ENCODE measurements around the gene ZCWPW2. TPM values are rescaled to one million over a fixed set of nuclear protein-coding genes. Genes with fewer than 3 reads are reported as not detected.
A peak's percentile ranks its signal among the peaks of the same experiment; 100 is the strongest.

The ZCWPW2 gene
- polyA plus RNA-seq, 3 donors = 0.07 to 0.41 (median 0.35) TPM

GRCh38 chr3:28349469-28350000 lies 1.0 kb downstream of the ZCWPW2 start:
- H3K4me1 ChIP-seq (ENCODE audit: control insufficient read depth in 1 of 2, insufficient read depth in 2 of 2, low read length in 2 of 2) = peaks cover 29 to 46% of the 10 kb centered on the region in 2 donors
- DNase-seq = peak in 2 of 3 donors; percentile 33 to 50
- H3K27ac Mint-ChIP-seq = peak overlapping the region; percentile 98 to 100 (median 100)
- no peak for TF ChIP-seq CTCF (IDR thresholded peaks at IDR 0.05)
- no peaks in the 10 kb centered on the region for H3K27me3 ChIP-seq (ENCODE audit: control insufficient read depth in 2 of 2, insufficient read depth in 2 of 2, low read length in 2 of 2)
- H2AFZ ChIP-seq (ENCODE audit: insufficient read depth, low read depth, low read length, poor library complexity, severe bottlenecking) = peak overlapping the region; percentile 62
- peak overlapping the region; percentile 89 to 94 for H3K4me3 Mint-ChIP-seq
- H3K27ac ChIP-seq (ENCODE audit: low read depth in 1 of 2, low read length in 2 of 2) = peak overlapping the region; percentile 100
- peak overlapping the region; percentile 97 for H3K9ac ChIP-seq (ENCODE audit: insufficient read depth, low read length, poor library complexity, severe bottlenecking)
- H3K4me3 ChIP-seq (replicated peaks in 1 of 3; ENCODE audit: low read depth in 2 of 3, low read length in 3 of 3) = peak overlapping the region; percentile 86 to 99 (median 94)
- H4K20me1 ChIP-seq (ENCODE audit: insufficient read depth, low read length) = no peaks in the 10 kb centered on the region
- WGBS (ENCODE audit: insufficient coverage) = no CpG with 5 or more reads among the region's 13 CpGs
- H3K9me3 ChIP-seq (replicated peaks in 1 of 2; ENCODE audit: control insufficient read depth in 1 of 2, insufficient read depth in 1 of 2, low read length in 2 of 2) = peaks cover 5 to 29% of the 10 kb centered on the region in 2 donors
- intact Hi-C loops (cut with micrococcal nuclease) = loop anchor here in 1 of 2 donors (2.0 to 5.0 kb wide), 3 partner anchors 17 to 867 kb away; partner anchors contain the start of gene SLC4A7
- H3K27me3 Mint-ChIP-seq (ENCODE audit: low read depth in 3 of 3) = peaks cover 0 to 2% (median 1%) of the 10 kb centered on the region in 3 donors
- H3K36me3 ChIP-seq (replicated peaks in 1 of 2; ENCODE audit: control insufficient read depth in 1 of 2, insufficient read depth in 2 of 2, low read length in 2 of 2) = peaks cover 0 to 18% of the 10 kb centered on the region in 2 donors
- peak overlapping the region; percentile 80 for H3K4me2 ChIP-seq (replicated peaks; ENCODE audit: extremely low read depth, low read length, poor library complexity, severe bottlenecking)
- peaks cover 36% of the 10 kb centered on the region for H3K4me1 Mint-ChIP-seq
- peaks cover 7 to 39% (median 28%) of the 10 kb centered on the region in 7 donors for H3K9me3 Mint-ChIP-seq
- peaks cover 28 to 36% of the 10 kb centered on the region in 2 donors for H3K36me3 Mint-ChIP-seq
- peaks cover 62% of the 10 kb centered on the region for H3K79me2 ChIP-seq (ENCODE audit: insufficient read depth, low read length)

- DNase-seq = peak; percentile 62 to 78 (median 75)
- H3K36me3 ChIP-seq (replicated peaks in 1 of 2; ENCODE audit: control insufficient read depth in 1 of 2, insufficient read depth in 2 of 2, low read length in 2 of 2) = no peaks in the 10 kb centered on the region
- Mint-ChIP-seq H3K27me3 (ENCODE audit: low read depth in 3 of 3) (peaks cover 0 to 2% (median 0%) of the 10 kb centered on the region in 3 donors), H3K4me1 (peaks cover 14% of the 10 kb centered on the region), H3K4me3 (peak overlapping the region; percentile 4 to 71), H3K9me3 (peaks cover 2 to 16% (median 7%) of the 10 kb centered on the region in 7 donors), H3K27ac (peak overlapping the region; percentile 58 to 82 (median 69)), H3K36me3 (no peaks in the 10 kb centered on the region)
- peak overlapping the region in 1 of 3 experiments; percentile 19 for H3K4me3 ChIP-seq (replicated peaks in 1 of 3; ENCODE audit: low read depth in 2 of 3, low read length in 3 of 3)
- intact Hi-C loops (cut with micrococcal nuclease) = no loop called here
- no peak for TF ChIP-seq CTCF (IDR thresholded peaks at IDR 0.05)
- H3K27me3 ChIP-seq (ENCODE audit: control insufficient read depth in 2 of 2, insufficient read depth in 2 of 2, low read length in 2 of 2) = no peaks in the 10 kb centered on the region
- peaks cover 0 to 7% of the 10 kb centered on the region in 2 donors for H3K4me1 ChIP-seq (ENCODE audit: control insufficient read depth in 1 of 2, insufficient read depth in 2 of 2, low read length in 2 of 2)
- H3K9ac ChIP-seq (ENCODE audit: insufficient read depth, low read length, poor library complexity, severe bottlenecking) = no peak overlapping the region
- peak overlapping the region; percentile 30 for H3K4me2 ChIP-seq (replicated peaks; ENCODE audit: extremely low read depth, low read length, poor library complexity, severe bottlenecking)
- H3K79me2 ChIP-seq (ENCODE audit: insufficient read depth, low read length) = no peaks in the 10 kb centered on the region
- WGBS (ENCODE audit: insufficient coverage) = no CpG with 5 or more reads among the region's 4 CpGs
- no peak overlapping the region for H2AFZ ChIP-seq (ENCODE audit: insufficient read depth, low read depth, low read length, poor library complexity, severe bottlenecking)
- H3K9me3 ChIP-seq (replicated peaks in 1 of 2; ENCODE audit: control insufficient read depth in 1 of 2, insufficient read depth in 1 of 2, low read length in 2 of 2) = peaks cover 0 to 10% of the 10 kb centered on the region in 2 donors
- H3K27ac ChIP-seq (ENCODE audit: low read depth in 1 of 2, low read length in 2 of 2) = peak overlapping the region in 1 of 2 donors; percentile 55
- no peaks in the 10 kb centered on the region for H4K20me1 ChIP-seq (ENCODE audit: insufficient read depth, low read length)
These were observed 27.9 kb downstream of the ZCWPW2 start for GRCh38 chr3:28376424-28376823.

Measured in CD14-positive monocyte (primary cell).